Karpas-422 (cell line): Measurements from ENCODE around the gene UCKL1. TPM values are rescaled to one million over a fixed set of nuclear protein-coding genes. Genes with fewer than 3 reads are reported as not detected.

Experiments
- DNase-seq: peaks from one replicate; pipeline ENCODE4 v3.0.0-alpha.2; 2015
- H2AFZ ChIP-seq: fragments of 200-600 bp; sonication (generic); 2 replicates; pipeline ENCODE4 v1.6.1; 2014; ENCODE audit warnings: antibody characterized with exemption, low read length, mixed read lengths
- H3K27ac ChIP-seq: fragments of 200-600 bp; sonication (generic); 2 replicates; pipeline ENCODE4 v1.5.1; 2014; ENCODE audit warnings: mild to moderate bottlenecking, low read length, moderate library complexity
- H3K27me3 ChIP-seq: fragments of 200-600 bp; sonication (generic); 2 replicates; pipeline ENCODE4 v1.6.1; 2014; ENCODE audit warnings: low read length, mixed read lengths
- H3K36me3 ChIP-seq: fragments of 200-600 bp; sonication (generic); 2 replicates; pipeline ENCODE4 v1.6.1; 2014; ENCODE audit warnings: low read length, mixed read lengths; ENCODE audit not compliant: insufficient read depth
- H3K4me1 ChIP-seq: fragments of 200-600 bp; sonication (generic); 2 replicates; pipeline ENCODE4 v1.6.1; 2014; ENCODE audit warnings: mild to moderate bottlenecking, low read length, mixed read lengths
- H3K4me2 ChIP-seq: fragments of 200-600 bp; sonication (generic); 2 replicates; pipeline ENCODE4 v1.6.1; 2014; ENCODE audit warnings: low read length, low read depth, mild to moderate bottlenecking; ENCODE audit not compliant: poor library complexity, severe bottlenecking
- H3K4me3 ChIP-seq: fragments of 200-600 bp; sonication (generic); 2 replicates; pipeline ENCODE4 v1.5.1; 2014; ENCODE audit warnings: mild to moderate bottlenecking, antibody characterized with exemption, low read length, mixed read lengths
- H3K79me2 ChIP-seq: fragments of 200-600 bp; sonication (generic); 2 replicates; pipeline ENCODE4 v1.6.1; 2014; ENCODE audit warnings: mild to moderate bottlenecking, low read length, mixed read lengths
- H3K9ac ChIP-seq: fragments of 200-600 bp; sonication (generic); 2 replicates; pipeline ENCODE4 v1.6.0; 2014; ENCODE audit warnings: low read length
- H3K9me2 ChIP-seq: fragments of 200-600 bp; sonication (generic), shearing (Covaris generic); replicated peaks from 2 replicates; pipeline ENCODE4 v1.6.0; 2014; ENCODE audit warnings: mild to moderate bottlenecking, low read length, moderate library complexity; ENCODE audit not compliant: insufficient read depth
- H3K9me3 ChIP-seq: fragments of 300-700, 200-600 bp; sonication (generic); 2 replicates; pipeline ENCODE4 v1.6.1; 2014; ENCODE audit warnings: low read length, mixed read lengths
- H4K20me1 ChIP-seq: fragments of 200-600 bp; sonication (generic); 2 replicates; pipeline ENCODE4 v1.6.1; 2014; ENCODE audit warnings: mild to moderate bottlenecking, antibody characterized with exemption, low read length, low read depth; ENCODE audit not compliant: insufficient read depth
- total RNA-seq: library from RNA; depleted of rRNA; stranded (reverse); fragments of >200 nt; shearing (Covaris generic); gene quantifications from 2 replicates; pipeline ENCODE4 v1.2.3, GENCODE V29; 2014; ENCODE audit warnings: low replicate concordance

UCKL1 gene
- total RNA-seq, 1 experiment from 2014 or later, result 32.3 TPM

DNA sequence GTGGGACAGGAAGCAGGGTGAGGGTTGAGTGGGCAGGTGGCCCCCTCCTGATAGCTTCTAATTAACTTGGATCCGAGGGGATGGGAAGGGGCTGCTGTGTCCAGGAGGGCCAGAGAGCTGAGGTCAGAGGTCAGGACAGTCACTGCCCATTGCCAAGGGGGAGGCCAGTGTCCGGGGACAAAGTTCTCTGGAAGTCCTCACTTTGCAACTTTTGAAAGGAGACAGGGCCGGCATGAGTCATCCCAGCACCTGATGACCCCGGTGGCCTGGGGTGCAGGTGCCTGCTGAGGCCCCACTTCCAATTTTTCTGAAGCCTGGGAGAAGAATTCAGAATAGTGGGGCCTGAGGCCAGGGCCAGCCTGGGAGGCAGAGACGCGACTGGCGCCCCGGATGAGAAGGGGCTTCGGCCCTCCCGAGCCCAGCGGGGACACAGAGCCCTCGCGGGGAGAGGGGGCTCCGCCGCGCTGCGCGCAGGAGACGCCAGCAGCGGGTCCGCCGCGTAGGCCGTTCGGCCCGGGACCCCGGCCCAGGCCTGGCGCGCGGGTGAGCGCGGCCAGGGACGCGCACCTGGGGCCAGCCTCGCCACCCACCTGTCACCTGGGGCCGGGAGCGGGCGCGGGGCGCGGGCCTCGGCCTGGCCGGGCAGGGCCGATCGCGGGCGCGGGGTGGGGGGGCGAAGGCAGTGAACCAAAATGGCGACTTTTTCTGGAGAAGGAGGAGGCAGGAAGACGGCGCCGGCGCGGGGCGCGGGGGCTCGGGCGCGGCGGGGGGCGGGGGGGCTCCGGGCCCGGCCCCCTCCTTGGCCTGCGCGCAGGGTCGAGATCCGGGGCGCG, 12.9 kb upstream of the UCKL1 start:
- H2AFZ ChIP-seq, result no peak overlapping the region
- DNase-seq, result peak; percentile 64
- H3K9ac ChIP-seq, result peak overlapping the region; percentile 82
- H3K4me3 ChIP-seq, result peak overlapping the region; percentile 73
- H3K27ac ChIP-seq, result peak overlapping the region; percentile 53
- H3K9me2 ChIP-seq, result no peaks in the 10 kb centered on the region
- H3K4me1 ChIP-seq, result peaks cover 13% of the 10 kb centered on the region
- H3K4me2 ChIP-seq, result peak overlapping the region; percentile 74
- H3K27me3 ChIP-seq, result no peaks in the 10 kb centered on the region
- no peaks in the 10 kb centered on the region for H3K36me3 ChIP-seq
- no peaks in the 10 kb centered on the region for H4K20me1 ChIP-seq
- H3K79me2 ChIP-seq, result peaks cover 15% of the 10 kb centered on the region
- no peaks in the 10 kb centered on the region for H3K9me3 ChIP-seq

DNA sequence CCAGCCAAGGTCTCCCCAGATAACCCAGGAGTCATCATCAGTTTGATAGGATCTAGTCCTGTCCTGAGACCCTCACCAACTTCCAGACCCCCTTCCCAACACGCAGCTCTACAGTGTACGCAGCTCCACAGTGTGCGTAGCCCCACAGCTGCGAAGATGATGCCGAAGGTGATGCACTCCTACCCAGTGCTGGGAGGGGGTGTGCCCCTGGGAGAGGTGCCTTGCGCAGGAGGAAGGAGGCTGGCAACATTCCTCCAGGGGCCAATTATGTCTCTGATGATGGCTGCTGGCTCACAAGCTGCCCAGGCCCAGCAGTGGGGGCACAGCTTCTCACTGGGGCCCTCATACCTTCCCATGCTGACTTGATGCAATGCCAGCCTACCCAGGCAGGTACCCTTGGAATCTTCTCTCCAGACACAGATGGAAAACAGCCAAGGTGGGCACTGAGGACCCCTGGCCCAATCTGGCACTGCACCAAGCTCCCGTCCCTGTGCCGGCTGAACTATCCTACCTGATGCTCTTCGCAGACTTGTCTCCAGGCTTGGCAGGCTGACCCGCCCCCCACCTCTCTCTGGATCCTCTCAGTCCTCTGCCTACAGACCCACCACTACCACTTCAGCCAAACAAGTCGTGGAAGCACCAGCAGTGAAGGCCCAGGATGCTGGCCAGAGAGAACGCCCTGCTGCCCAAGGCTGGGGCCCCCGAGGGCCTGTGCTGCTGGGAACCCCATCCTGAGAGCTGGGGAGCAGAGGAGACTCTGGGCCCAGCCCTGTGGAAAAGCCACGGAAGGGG, 12.1 kb upstream of the UCKL1 start:
- H3K4me2 ChIP-seq, result peak overlapping the region; percentile 74

DNA sequence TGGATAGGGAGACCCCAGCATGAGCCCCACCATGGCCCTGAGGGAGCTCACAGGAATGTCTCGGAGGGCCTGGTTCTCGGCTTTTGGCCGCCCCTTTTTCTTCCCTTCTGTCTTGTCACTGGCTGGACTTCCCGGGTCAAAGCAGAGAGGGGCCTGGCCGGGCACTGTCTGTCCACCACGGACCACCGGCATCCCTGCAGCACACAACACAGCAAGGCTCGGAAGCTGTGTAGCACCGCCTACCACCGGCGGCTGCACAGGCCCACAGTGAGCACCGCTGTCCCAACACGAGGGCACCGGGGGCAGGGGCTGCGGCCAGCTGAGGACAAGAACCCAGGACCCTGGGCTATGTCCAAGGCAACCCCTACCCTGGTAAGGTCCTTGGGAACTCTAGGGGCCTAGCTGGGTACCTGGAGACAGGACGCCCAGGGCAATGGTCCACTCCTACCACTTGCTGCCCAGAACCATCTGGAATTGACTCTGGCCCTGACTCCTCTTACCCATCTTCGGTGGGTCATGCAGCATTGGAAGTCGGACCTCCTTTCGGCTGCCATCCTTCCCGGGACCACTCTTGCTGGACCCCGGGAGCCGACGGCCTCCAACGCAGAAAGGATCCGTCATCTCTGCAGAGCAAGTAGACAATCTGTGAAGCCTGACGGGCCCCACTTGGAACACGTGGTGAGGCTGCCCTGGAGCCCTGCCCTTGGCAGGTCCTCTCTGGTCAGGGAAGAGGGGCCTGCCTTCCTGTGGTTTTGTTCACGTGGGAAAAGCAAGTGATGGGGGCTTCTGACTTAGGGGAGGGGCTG, 11.3 kb upstream of the UCKL1 start:
- Histone ChIP-seq H3K79me2 (peaks cover 15% of the 10 kb centered on the region), H3K27me3 (no peaks in the 10 kb centered on the region), H3K4me2 (no peak overlapping the region), H3K4me3 (no peak overlapping the region), H2AFZ (no peak overlapping the region), H3K27ac (no peak overlapping the region), H3K9ac (no peak overlapping the region), H3K4me1 (peaks cover 10% of the 10 kb centered on the region), H4K20me1 (no peaks in the 10 kb centered on the region), H3K9me3 (no peaks in the 10 kb centered on the region), H3K36me3 (no peaks in the 10 kb centered on the region), H3K9me2 (no peaks in the 10 kb centered on the region)
- no peak for DNase-seq

More for the DNA sequence above, 12.1 kb upstream of the UCKL1 start:
- peaks cover 15% of the 10 kb centered on the region for H3K79me2 ChIP-seq
- H3K9ac ChIP-seq, result peak overlapping the region; percentile 82
- H3K36me3 ChIP-seq, result no peaks in the 10 kb centered on the region
- no peaks in the 10 kb centered on the region for H3K9me2 ChIP-seq
- H4K20me1 ChIP-seq, result no peaks in the 10 kb centered on the region
- peak overlapping the region; percentile 73 for H3K4me3 ChIP-seq
- no peaks in the 10 kb centered on the region for H3K9me3 ChIP-seq
- no peaks in the 10 kb centered on the region for H3K27me3 ChIP-seq
- H3K4me1 ChIP-seq, result peaks cover 10% of the 10 kb centered on the region
- H3K27ac ChIP-seq, result peak overlapping the region; percentile 53
- no peak overlapping the region for H2AFZ ChIP-seq
- no peak for DNase-seq

DNA sequence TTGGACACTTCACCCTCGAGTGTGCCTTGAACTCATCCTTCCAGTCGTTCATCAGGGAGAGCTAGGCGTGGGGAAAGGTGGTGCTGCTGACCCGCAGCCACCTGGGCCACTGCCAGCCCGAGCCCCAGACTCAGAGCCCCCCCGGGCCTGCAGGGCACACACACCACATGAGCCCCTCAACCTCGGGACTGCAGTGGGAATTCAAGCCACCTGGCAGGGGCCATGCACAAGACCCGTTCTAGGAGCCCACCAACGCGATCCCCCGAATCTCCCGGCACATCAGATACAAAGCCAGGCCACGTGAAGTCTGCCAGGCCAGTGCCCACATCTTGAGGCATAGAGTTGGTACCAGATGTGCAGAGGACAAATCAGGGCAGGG, 10.7 kb upstream of the UCKL1 start:
- Histone ChIP-seq H3K9ac (no peak overlapping the region), H3K4me2 (no peak overlapping the region), H3K4me1 (peaks cover 10% of the 10 kb centered on the region), H3K9me3 (no peaks in the 10 kb centered on the region), H4K20me1 (no peaks in the 10 kb centered on the region), H2AFZ (no peak overlapping the region), H3K9me2 (no peaks in the 10 kb centered on the region), H3K27me3 (no peaks in the 10 kb centered on the region), H3K4me3 (no peak overlapping the region), H3K79me2 (peaks cover 15% of the 10 kb centered on the region), H3K27ac (no peak overlapping the region), H3K36me3 (no peaks in the 10 kb centered on the region)
- no peak for DNase-seq

DNA sequence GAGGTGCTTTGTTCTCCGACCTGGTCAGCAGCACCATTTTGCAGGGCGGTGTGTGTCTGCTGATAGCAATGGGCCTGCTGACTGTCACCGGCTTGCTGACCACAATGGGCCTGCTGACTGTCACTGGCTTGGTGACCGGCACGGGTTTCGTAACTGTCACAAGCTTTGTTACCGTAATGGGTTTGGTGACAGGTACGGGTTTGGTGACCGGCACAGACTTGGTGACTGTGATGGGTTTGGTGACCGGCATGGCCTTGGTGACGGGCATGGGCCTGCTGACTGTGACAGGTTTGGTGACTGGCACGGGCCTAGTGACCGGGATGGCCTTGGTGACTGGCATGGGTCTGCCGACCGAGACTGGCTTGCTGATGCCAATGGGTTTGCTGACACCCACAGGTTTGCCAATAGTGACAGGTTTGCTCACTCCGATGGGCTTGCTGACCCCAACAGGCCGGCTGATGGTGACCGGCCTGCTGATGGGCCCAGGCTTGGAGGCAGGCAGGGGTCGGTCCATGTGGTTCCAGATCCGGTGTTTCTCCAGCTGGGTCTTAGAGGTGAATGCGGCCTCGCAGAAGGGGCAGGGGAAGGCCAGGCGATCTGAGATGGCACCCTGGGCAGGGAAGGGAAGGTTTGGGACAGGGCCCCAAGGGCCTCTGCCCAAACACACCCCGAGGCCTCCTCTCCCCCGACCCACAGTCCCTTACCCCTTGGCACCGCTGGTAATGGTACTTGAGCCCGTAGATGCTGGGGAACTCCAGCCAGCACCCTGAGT, 10.1 kb upstream of the UCKL1 start:
- H3K36me3 ChIP-seq, result no peaks in the 10 kb centered on the region
- no peak for DNase-seq
- H3K9me2 ChIP-seq, result no peaks in the 10 kb centered on the region
- H3K79me2 ChIP-seq, result peaks cover 15% of the 10 kb centered on the region
- H3K4me1 ChIP-seq, result peaks cover 10% of the 10 kb centered on the region
- no peak overlapping the region for H3K4me2 ChIP-seq
- H3K9ac ChIP-seq, result no peak overlapping the region
- no peaks in the 10 kb centered on the region for H3K9me3 ChIP-seq
- H3K27me3 ChIP-seq, result no peaks in the 10 kb centered on the region
- H2AFZ ChIP-seq, result no peak overlapping the region
- no peak overlapping the region for H3K27ac ChIP-seq
- no peaks in the 10 kb centered on the region for H4K20me1 ChIP-seq
- no peak overlapping the region for H3K4me3 ChIP-seq

DNA sequence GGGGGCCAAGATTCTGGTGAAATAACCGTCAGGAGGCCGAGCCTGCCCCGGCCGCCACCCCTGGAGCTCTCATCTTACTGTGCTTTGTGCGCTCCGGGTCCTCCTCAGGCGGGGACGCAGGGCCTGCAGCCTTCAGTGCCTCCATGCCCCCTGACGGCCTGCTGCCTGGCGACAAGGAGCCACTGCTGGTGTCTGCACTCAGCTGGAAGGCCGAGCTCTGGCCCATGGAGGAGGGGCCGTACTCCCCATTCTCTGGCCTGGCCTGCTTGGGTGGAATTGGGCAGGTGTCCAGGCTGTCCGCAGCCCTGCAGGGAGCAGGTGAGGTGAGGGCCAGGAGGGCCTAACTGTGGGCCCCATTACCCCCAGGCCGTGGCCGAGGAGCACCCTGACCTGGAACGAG, 8.2 kb upstream of the UCKL1 start:
- peaks cover 6% of the 10 kb centered on the region for H3K4me1 ChIP-seq
- H3K4me2 ChIP-seq, result no peak overlapping the region
- H3K27ac ChIP-seq, result no peak overlapping the region
- no peak overlapping the region for H3K9ac ChIP-seq
- H4K20me1 ChIP-seq, result no peaks in the 10 kb centered on the region
- H3K79me2 ChIP-seq, result peaks cover 15% of the 10 kb centered on the region
- H3K27me3 ChIP-seq, result no peaks in the 10 kb centered on the region
- H3K9me2 ChIP-seq, result no peaks in the 10 kb centered on the region
- H3K36me3 ChIP-seq, result no peaks in the 10 kb centered on the region
- DNase-seq, result no peak
- H3K4me3 ChIP-seq, result no peak overlapping the region
- no peaks in the 10 kb centered on the region for H3K9me3 ChIP-seq
- H2AFZ ChIP-seq, result no peak overlapping the region

DNA sequence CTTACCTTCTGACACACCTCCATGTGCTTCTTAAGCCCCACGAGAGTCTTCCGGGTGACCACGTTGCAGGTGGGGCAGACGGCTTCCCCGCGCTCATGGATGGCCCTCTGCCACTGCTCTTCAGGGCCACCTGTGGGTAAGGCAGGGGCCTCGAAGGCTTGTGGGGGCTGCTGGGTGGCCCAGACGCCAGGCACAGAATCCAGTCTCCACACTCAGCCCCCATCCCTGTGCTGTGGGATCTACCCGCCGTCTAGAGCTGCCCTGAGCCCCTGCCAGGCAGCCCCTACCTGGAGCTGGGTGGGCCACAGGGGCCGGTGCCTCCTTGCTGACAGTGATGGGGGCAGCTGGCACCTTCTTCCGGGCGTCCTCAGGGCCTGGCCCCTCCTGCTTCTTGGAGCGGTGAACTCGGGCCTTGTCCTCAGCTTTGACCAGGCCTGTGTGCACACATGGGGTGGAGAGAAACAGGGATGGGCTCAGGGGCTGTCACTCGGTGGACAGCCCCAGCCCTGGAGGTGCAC, 7.6 kb upstream of the UCKL1 start:
- Histone ChIP-seq H4K20me1 (no peaks in the 10 kb centered on the region), H2AFZ (no peak overlapping the region), H3K4me2 (no peak overlapping the region), H3K9me2 (no peaks in the 10 kb centered on the region), H3K9ac (no peak overlapping the region), H3K79me2 (peaks cover 11% of the 10 kb centered on the region), H3K27ac (no peak overlapping the region), H3K27me3 (no peaks in the 10 kb centered on the region), H3K4me1 (peaks cover 7% of the 10 kb centered on the region), H3K9me3 (no peaks in the 10 kb centered on the region), H3K36me3 (no peaks in the 10 kb centered on the region), H3K4me3 (no peak overlapping the region)
- no peak for DNase-seq
